GM19328 (cell line): ENCODE results near the gene LY6G6C.
"Not testable (repeated sequence)": the region's sequence is repeated elsewhere in the genome, so short reads cannot be mapped to it uniquely, and the experiment has no call there.

ENCODE experiments used
- ATAC-seq: cut with Tn5 transposase; IDR thresholded peaks from one replicate; pipeline ENCODE4 v1.9.1; 2021; ENCODE audit warnings: mild to moderate bottlenecking, moderate library complexity; ENCODE audit not compliant: unreplicated experiment

LY6G6C gene

DNA sequence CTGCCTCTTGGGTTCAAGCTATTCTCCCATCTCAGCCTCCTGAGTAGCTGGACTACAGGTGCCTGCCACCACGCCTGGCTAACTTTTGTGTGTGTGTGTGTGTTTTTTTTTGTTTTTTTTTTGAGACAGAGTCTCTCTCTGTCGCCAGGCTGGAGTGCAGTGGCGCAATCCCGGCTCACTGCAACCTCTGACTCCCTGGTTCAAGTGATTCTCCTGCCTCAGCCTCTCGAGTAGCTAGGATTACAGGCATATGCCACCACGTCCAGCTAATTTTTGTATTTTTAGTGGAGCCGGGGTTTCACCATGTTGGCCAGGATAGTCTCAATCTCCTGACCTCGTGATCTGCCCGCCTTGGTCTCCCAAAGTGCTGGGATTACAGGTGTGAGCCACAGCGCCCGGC is 12.4 kb downstream of the LY6G6C start:
- not testable (repeated sequence) for ATAC-seq

- ATAC-seq = no peak
Measured at GRCh38 chr6:31708224-31708623, 13.3 kb downstream of the LY6G6C start.

DNA sequence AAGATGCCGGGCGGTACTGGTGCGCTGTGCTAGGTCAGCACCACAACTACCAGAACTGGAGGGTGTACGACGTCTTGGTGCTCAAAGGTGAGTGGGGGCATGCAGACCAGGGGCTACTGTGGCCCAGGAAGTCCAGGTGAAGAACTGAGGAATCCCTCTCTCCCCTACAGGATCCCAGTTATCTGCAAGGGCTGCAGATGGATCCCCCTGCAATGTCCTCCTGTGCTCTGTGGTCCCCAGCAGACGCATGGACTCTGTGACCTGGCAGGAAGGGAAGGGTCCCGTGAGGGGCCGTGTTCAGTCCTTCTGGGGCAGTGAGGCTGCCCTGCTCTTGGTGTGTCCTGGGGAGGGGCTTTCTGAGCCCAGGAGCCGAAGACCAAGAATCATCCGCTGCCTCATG is 13.8 kb downstream of the LY6G6C start:
- ATAC-seq = no peak

DNA sequence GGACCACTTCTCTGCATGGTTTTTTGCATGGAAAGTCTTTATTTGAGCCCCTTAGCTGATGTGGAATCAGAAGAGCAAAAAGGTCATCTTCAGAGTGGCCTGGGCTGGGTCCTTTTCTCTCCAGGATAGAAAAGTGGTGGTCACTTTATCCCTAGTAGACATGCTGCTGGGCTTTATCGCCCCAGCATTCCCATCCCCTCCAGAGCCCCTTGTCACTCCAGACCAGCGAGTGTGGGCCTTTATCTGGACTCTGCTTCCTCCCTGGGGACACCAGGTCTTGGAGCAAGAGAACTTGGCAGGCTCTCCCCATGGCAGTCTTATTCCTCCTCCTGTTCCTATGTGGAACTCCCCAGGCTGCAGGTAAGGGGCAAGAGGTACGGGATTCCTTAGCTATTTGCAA is 14.9 kb downstream of the LY6G6C start, which contains the start of gene LY6G6F:
Gene LY6G6F, plus strand, starts transcription at position 268 of the 400 bp plus-strand sequence. Its CDS starts 41 bp downstream, at position 309.
- ATAC-seq = no peak

GRCh38 chr6:31705931-31706330 is 15.6 kb downstream of the LY6G6C start:
- no peak for ATAC-seq

DNA sequence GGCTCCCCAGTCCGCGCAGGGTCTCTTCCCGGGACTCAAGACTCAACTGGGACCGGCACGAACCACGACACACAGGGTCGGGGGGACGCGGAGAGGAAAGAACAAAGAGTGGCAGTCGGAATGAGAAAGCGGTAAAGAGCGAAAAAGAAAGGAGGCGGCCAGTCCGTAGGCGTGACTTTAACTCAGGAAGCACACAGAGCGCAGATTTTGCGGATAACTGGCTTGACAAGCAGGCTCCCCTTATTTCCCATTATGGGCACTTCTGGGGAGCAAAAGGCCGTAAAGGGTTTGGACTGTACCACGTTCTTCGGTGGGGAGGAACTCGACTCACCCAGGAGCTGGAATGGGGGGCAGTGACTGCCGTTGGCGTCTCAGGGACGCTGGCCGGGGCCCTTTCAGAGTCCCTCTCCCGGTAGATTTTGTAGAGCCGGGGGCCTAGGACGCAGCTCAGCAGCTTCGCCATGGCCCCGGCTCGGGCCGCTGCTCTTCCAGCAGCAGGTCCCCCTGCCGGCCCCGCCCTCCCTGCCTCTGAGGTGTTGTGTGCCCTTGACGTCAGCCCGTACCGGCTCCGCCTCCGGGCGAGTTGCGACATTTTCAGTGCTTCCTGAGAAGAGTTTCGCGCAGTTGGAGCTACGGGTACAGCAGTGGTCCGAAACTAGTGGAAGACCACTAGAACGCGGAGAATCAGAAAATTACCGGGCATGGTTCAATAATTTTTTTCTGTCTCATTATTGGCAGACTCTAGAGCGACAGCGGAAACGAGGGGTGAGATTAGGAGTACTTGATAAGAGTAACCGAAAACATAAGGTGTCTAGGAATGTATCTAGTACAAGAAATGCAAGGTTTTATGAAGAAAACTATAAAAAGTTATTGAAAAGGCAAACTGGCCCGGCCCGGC is 18.5 kb downstream of the LY6G6C start, which contains the start of gene ABHD16A:
Gene ABHD16A, minus strand, starts transcription at position 506 of the 898 bp plus-strand sequence. Its CDS starts 43 bp downstream, at position 463.
- peak; percentile 83 for ATAC-seq

DNA sequence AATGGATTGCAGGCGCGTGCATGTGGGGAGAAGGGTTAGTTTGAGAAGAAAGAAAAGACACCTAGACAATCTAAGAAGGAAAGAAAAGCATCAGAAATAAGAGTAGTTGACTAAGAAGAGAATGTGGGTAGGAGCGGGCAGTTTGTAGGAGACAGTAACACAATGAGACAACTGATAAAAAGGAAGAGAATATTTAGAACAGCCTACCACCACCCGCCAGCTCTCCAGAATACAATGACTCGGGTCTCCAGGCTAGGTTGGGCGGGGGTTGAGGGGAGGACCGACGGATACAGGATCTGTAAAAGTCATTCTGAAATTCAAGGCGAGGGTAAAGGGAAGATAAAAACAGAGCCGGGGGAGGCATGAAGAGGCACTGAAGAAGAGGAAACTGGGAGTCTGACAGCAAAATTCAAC is 19.1 kb downstream of the LY6G6C start:
- ATAC-seq = no peak

DNA sequence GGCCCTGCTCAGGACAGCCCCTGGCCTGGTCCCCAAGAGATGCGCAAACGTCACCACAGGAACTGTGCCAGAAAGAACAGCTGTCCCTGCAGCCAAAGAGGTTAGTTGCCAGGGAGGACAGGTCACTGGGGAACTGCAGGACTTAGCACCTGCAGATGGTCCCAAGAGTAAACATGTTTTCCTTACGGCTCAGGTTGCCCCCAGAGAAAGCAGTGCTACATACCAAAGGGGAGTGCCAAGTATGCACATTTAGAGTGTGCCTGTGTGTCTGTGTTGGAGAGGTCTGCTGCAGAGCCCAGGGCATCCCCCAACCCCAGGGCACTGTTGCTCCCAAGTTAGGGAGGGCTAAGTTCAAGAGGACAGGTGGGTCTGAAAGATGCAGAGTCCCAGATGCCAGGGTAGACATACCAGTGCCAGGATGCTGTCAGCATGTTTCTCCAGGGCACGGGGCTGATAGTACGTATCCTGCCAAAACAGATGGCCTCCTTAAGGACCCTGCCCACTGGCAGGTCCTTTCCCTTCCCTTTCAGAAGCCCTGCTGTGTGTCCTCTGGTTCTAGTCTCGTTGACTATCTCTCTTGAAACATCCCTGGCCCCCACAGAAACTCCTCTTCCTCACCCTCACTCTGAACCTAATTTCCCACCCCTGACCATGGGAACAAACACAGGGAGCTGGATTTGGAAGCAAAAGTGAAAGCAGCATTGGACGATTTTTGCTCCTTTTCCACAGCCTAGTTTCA is 19.7 kb downstream of the LY6G6C start:
- ATAC-seq = no peak

DNA sequence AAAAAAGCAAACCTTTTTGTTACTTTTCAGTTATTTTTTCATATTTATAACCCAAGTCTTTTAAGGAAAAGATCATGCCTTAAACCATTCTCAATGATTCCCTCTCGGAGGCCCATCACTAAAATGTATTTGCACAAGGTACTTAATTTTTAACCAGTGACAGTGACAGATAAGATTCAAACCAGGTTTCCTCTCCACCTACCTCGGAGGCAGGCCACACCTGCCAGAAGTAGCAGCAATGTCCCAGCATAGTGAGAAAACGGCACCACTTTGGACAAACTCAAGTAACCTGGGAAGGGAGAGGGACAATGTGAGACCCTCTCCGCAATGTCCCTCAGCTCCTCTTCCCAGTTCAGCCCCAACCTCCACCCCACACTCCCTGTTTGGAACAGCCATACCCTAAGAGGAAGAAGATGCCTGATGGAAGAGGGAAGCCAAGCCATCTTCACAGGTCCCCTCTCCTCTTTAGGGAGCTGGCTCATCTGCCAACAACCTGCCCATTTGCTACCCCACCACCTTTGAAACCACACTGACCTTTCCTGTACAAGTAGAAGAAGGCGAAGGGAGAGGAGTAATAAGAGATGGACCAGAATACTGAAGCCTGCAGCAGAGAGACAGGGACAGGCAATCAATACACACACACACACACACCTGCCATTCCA is 20.7 kb downstream of the LY6G6C start:
- ATAC-seq = no peak

GRCh38 chr6:31697555-31697954 is 24.0 kb downstream of the LY6G6C start:
- no peak for ATAC-seq

DNA sequence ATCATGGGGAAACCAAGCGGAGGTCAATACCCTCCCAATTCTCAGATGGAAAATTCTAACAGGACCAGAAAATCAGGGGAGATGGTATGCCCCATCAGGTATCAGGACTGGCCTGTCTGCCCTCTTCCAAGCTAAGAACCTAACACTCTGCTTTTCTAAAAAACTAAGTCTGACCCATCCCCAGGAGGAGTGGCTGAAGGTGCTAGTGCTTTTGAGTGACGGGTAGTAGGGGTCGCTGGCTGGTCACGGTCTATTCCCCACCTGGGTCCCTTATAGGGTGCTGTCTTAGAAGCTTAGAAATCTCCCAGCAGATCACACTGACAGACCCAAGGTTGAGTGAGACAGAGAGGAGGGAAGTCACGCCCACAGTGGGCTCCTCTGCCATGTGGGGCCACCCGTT is 28.0 kb downstream of the LY6G6C start:
- no peak for ATAC-seq

- no peak for ATAC-seq
Measured at GRCh38 chr6:31692886-31693285, 28.7 kb downstream of the LY6G6C start.

DNA sequence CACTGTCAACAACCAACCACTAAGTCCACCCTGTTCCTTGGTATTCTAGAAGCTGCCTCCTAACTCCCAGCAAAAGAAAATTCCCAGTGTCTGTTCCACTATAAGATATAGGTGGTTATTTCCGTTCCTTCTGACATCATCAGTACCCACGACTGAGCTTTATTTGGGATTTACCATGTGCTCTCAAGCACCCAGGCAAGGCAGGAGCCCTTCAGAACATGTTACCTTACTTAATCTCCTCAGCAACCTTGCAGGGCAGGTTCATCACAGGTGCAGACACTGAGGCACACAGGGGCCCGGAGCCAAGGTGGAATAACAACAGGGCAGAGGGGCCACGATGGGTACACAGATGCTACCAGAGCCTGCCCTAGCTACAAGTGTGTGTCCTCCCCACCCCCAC is 29.2 kb downstream of the LY6G6C start:
- ATAC-seq = no peak

GRCh38 chr6:31691564-31692108 is 29.9 kb downstream of the LY6G6C start:
- ATAC-seq = no peak

GRCh38 chr6:31691078-31691463 is 30.5 kb downstream of the LY6G6C start:
- ATAC-seq = no peak

- no peak for ATAC-seq
Measured at GRCh38 chr6:31690231-31691077, 31.1 kb downstream of the LY6G6C start.

GRCh38 chr6:31689249-31690110 is 32.1 kb downstream of the LY6G6C start:
- no peak for ATAC-seq

DNA sequence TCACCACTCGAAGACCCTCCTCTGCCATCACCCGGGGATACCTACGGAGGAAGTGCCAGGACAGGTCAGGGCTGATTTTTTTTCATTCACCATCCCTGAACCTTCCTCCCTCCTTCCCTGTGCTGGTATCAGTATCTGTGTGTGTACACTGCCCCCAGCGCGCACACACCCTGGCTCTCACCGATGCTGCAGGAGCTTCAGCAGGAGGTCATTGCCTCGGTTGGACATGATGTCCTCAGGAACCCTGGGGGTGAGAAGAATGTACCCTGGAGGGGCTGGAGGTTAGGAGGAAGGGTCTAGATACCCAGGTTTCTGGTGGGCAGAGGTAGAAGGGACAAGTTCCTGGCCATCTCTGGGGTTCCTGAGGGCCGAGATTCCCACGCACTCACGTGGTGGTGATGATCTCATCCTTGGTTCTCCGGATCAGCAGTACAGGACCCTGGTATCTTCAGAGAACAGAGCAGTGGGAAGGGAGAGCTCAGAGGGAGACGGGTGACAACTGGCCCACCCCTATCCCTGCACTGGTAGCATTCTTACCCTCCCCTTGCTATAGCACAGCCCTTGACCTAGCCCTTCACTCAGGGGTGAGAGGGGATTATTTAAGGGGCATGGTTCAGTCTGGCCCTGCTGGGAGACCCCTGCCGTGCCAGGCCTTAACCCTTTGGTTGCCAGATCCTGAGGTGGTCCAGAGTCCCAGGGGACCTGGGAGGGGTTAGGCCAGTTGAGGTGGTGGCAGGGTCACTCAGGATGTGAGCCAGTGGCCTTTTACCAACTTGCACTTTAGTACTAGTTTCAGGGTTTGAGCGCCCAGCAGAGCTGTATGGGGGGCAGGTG is 33.5 kb downstream of the LY6G6C start:
- no peak for ATAC-seq
